Activated CD4-positive, alpha-beta T cell treated with anti-CD3 and anti-CD28 coated beads for 24 hours (primary cell): ENCODE results near the gene EIF5B.

ENCODE experiments used
- DNase-seq, 2 donors: peaks; one replicate each; pipeline ENCODE4 v3.0.0-alpha.2; 2020; ENCODE audit warnings: low read depth in 2 of 2

The EIF5B gene

DNA sequence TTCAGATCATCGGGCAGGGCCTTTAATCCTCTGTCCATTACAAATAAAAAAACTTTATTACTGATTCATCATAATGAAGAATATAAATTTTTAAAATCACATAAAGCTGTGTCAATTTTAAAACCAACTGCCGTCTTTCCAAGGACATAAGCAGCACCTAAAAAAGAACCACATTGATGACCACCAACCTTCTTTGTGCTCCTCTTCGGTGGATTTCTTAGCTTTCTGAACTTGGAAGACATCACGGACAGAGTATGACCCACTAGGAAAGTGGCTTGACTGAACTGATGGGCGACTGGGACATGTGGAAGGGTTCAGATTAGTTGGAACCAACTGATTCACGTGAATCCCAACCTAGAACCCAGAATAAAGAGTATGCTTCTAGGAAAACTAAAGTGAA, 68.9 kb downstream of the EIF5B start:
- DNase-seq, result no peak

DNA sequence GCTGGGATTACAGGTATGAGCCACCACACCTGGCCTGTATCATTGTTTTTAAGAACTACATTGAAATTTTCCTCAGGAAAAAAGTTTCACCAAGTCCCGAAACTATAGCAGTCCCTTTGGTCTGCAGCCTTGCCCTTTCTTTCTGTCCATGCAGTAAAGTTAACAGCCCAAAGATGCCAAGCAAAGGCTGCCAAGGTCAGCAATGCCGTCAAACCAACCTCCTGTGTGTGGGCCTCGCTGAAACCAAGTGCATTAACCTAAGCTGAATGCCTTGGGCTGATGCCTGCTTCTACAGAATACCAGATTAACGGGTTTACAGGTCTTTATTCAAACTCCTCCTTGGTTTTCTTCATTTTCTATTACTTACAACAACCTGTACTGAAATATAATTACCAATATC, 73.1 kb downstream of the EIF5B start:
- no peak for DNase-seq

DNA sequence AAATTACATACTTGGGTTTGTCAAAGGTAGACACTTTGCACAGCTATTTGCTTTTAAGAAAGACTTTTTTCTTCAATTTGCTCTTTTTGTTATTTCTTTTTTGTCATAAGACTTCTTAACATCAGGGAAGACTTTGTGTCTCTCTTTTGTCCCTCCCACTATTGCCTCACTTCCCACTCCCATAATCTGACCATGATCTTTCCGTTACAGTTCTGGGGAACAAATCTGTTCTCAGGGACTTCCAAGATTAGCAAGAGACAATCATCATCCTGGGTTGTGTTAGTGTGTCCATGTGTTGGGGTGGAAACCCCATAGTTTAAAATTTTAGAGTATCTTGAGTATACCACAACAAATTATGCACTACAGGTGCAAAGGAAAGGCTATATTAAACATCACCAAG, 77.4 kb downstream of the EIF5B start:
- DNase-seq, result no peak

DNA sequence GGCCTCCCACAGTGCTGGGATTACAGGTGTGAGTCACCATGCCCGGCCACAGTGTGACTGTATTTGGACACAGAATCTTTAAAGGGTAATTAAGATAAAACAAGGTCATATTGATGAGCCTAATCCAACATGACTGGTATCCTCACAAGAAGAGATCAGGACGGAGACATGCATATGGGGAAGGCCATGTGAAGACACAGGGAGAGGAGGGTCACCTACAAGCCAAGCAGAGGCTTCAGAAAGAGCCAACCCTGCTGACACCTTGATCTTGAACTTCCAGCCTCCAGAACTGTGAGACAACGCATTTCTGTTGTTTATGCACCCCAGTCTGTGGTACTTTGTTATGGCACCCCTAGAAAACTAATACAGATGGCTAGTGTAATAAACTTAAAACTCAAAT, 80.2 kb downstream of the EIF5B start:
- DNase-seq, result no peak

DNA sequence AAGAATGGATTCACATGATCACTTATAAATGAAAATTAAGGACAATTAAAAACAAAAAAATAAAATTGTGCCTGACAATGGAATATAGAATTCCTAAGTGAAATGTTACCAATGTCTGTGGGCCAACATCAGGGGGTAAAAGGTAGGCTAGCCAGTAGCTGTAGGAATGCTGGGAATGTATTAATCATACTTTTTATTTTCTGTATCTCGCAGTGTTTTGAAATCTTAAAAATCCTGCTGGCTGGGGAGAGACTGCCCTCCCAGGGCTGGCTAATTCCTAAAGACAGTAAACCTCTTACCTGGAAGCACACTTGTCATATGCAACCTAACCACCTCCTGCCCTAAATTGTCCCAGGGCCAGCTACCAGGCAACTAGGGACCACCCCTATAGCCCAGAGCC, 82.8 kb downstream of the EIF5B start:
- no peak for DNase-seq

DNA sequence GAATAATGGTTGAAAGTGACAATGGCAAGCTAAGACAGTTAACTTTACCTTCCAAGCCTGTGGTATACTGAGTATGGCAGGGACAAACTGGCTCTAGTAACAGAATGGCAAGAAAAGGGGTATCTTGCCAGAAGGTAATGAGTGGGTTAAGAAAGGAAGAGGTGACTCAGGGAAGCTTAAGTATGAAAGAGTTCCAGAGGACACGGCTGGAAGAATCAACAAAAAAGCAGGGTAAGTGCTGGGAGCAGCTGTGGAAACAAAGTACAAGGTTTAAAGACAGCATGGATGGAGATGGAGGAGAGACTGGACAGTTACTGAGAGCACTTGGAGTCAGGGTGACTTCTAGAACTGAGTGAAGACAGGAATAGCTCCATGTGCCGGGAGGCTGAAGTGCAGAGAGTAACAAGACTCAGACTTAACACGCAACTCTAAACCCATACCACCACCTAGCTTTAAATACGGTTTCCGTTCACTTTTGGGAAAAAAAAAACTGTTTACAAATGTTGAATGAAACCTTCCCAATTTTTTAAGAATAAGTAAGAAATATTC, 83.6 kb downstream of the EIF5B start:
- DNase-seq, result no peak

- DNase-seq, result no peak
Measured at GRCh38 chr2:99421469-99421868, 84.3 kb downstream of the EIF5B start.

DNA sequence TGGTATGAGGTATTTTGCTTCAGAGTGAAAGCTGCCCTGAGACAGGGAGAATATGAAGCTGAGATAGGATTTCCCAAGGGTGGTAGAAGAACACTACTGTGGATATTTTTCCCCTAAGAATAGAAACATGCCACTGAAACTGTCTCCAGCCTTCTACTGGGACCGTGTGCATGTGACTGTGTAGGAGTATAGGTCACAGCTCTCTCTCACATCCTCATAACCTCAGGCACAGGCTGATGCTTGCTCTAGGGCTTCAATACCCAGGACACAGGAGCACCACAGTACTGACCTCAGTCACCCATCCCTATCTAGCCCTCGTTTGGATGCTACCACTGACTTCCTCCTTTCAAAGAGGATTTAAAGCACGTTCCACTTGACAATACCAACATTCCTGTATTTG, 85.4 kb downstream of the EIF5B start:
- DNase-seq, result no peak

- DNase-seq, result no peak
Measured at GRCh38 chr2:99424371-99424770, 87.2 kb downstream of the EIF5B start.

DNA sequence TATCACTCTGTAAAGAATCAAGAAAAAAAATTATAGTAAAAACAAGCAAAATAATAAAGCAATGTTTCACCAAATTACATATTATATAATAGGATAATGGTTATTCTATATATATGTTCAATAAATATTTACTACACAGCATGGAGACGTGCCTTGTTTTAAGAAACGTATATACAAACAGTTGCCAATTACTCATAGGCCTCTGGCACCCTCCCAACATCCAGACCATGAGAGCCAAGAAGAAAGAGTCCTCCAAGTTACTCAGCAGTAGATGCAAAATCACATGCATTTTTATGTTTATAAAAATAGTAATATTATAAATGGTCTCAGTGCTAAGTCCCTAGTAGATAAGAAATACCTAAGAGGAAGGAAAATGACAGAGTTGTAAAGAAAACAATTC, 87.8 kb downstream of the EIF5B start:
- DNase-seq, result no peak

DNA sequence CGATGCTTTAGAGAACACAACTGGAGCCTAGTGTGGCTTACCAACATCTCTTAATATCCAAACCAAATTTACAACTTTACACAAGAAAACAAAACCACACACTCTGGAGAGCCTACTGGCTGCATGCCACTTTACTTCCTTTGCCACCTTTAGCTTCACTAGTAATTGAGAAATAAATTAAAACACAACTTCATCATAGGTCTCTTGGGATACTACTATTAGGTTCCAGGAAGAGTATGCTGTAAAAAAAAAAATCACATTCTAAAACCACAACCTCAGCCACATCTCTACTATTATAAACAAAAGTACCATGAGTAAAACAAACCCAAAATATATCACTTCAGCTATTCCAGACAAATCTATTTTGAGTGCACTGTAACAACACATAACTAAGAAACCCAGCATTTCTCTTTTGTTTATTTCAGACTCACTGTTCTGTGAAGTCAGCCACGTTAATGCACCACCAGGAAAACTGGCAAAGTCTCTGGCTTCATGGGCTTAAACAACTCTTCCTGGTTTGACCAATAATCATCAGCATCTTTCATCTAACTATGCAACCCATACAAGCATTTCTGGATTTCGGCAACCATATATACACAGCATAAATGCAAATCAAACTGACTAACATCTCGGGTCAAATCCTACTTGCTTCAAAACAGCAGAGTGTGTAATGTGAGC, 93.6 kb downstream of the EIF5B start:
- DNase-seq, result no peak

GRCh38 chr2:99431587-99432275, 94.5 kb downstream of the EIF5B start:
- no peak for DNase-seq

DNA sequence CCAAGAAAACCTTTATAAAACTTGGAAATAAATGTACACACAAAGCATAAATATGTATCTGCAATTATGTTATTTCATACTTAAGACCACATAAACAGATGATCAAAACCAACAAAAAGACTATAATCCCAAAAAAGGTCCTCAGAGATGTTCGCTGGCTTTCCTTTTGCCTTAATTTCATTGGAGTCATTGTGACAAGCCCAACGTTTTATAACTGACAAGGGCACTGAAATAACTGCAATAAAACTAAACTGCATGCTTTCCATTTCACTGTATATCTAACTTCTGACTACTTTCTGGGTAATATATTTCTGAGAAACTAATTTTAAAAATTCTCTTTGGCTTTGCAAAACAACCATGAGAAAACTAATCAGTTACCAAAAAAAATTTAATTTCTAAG, 96.2 kb downstream of the EIF5B start:
- DNase-seq, result no peak

DNA sequence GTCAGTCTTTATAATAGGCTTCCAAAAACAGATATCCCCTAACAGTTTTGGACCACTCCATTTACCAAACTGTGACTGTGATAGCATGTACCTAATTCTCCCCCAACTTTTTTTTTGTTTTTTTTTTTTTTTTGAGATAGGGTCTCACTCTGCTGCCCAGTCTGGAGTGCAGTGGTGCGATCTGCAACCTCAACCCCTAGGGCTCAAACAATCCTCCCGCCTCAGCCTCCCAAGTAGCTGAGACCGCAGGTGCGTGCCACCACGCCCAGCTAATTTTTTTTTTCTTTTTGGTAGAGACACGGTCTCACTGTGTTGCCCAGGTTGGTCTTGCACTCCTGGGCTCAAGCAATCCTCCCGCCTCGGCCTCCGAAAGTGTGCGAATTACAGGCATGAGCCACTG, 99.7 kb downstream of the EIF5B start:
- DNase-seq, result no peak

- no peak for DNase-seq
Measured at GRCh38 chr2:99439971-99440505, 102.8 kb downstream of the EIF5B start.

- DNase-seq, result no peak
Measured at GRCh38 chr2:99442837-99443236, 105.6 kb downstream of the EIF5B start.

DNA sequence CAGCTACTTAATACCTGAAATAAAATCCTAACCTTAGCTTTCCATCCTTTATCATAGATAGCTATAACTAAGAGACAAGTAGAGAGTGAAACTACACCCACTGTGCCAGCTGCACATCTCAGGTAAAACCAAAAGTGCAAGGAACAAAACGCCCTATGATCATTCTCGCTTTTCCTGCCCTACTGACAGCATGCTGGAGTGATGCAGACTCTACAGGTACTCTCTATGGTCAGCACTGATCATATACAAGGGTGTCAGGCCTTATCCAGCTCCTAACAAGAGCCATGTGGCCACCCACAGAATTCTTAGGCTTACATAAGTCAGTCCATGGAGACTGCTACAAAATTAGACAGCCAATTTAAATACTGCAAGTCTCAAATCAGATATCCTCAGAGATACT, 107.0 kb downstream of the EIF5B start:
- no peak for DNase-seq

DNA sequence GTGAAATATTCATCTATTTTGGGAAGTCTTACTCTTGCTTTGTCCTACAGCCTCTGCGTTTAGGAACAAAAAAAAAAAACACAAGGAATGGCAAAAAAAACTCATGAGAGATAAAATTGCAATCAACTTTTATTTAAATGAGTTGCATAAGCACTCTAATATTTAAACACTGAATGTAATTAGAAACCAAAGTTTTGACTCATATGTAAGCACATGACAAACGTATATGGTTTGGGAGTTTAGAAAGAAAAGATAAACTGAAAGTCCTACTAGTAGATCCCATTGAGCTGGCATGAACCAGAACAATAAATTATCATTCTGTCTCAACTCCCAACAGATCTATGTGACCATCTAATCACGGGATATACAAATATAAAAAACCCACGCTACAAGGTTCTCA, 107.9 kb downstream of the EIF5B start:
- no peak for DNase-seq

DNA sequence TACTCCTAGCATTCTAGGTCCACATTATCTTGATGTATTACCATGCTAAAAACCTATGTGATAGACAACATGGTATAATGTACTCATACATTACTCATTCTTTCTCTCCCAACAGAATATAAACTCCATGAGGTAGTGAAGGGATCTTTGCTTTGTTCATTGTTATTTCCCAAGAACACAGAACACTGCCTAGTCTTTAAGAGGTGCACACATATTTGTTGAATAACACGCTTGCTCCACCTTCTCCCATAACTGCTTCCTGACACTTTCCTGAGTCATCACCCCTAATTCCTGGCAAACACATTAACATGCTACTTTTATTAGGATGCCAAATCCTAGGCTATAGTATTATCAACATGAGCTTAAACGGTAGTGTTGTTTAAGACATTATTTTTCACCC, 111.4 kb downstream of the EIF5B start:
- DNase-seq, result no peak

GRCh38 chr2:99450199-99450598, 113.0 kb downstream of the EIF5B start:
- DNase-seq, result no peak
